ENCODE data around the gene PLCH1. TPM values are rescaled to one million over a fixed set of nuclear protein-coding genes. Genes with fewer than 3 reads are reported as not detected.

PLCH1 gene
- total and polyA plus RNA-seq, 9 of the 15 experiments (the other 6 are each of a cell fraction or from before 2014, with no cell fraction given): 0.17 to 0.62 (median 0.40) TPM

DNA sequence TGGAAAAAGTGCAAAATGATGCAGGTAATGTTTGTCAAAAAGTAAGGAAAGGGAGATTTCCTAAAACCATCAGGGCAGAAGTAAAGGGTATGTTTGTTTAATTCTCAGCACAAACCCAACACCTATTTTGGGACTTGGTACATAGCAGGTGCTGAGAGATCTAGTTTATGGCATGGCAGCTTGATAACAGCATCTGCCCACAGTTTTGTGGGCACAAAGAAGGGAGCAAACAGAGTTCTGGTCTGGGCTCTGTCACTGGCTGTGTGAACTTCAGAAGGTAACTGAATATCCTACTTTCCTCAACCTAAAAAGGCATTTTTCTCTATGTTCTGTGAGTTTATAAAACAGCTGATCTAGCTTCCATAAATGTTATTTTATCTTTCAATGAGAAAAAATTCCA is 141.6 kb downstream of the PLCH1 start (continued):
- TF ChIP-seq, protein P1, sequence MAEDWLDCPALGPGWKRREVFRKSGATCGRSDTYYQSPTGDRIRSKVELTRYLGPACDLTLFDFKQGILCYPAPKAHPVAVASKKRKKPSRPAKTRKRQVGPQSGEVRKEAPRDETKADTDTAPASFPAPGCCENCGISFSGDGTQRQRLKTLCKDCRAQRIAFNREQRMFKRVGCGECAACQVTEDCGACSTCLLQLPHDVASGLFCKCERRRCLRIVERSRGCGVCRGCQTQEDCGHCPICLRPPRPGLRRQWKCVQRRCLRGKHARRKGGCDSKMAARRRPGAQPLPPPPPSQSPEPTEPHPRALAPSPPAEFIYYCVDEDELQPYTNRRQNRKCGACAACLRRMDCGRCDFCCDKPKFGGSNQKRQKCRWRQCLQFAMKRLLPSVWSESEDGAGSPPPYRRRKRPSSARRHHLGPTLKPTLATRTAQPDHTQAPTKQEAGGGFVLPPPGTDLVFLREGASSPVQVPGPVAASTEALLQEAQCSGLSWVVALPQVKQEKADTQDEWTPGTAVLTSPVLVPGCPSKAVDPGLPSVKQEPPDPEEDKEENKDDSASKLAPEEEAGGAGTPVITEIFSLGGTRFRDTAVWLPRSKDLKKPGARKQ (CRISPR knock-in tag; IDR thresholded peaks at IDR 0.05): no peak
- no peak for TF ChIP-seq DACH1 (IDR thresholded peaks at IDR 0.05; ENCODE audit: partially characterized antibody)
- no peak for TF ChIP-seq ZFP30 (CRISPR knock-in tag; IDR thresholded peaks at IDR 0.05; ENCODE audit: borderline replicate concordance)

DNA sequence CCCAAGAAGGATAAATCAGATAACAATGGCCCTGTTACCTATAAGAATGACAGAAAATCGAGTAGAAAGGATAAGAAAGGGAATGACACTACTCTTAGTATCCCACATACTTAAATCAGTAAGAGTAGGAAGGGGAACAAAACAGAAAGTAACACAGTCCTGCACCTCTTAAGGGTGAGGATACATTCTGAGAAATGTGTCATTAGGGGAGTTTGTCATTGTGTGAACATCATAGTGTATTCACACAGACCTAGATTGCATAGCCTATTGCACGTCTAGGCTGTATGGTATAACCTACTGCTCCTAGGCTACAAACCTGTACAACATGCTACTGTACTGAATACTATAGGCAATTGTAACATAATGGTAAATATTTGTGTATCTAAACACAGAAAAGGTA is 142.6 kb downstream of the PLCH1 start:
- WGBS (ENCODE audit: insufficient coverage, low coverage, missing lambda C conversion rate): 0% methylated on average over 2 of the region's 2 CpGs
- ChIA-PET POLR2A (no interaction called here), CTCF (ENCODE audit: low intra/inter-chr PET ratio) (no interaction called here)
- H4K20me1 ChIP-seq (replicated peaks; ENCODE audit: control insufficient read depth, insufficient read depth, low read length): no peaks in the 10 kb centered on the region
- ATAC-seq (no peak), FAIRE-seq (no peak), DNase-seq (ENCODE audit: extremely low read depth in 1 of 4, low spot score in 3 of 4) (no peak)
- intact Hi-C loops (cut with micrococcal nuclease) (no loop called here), in situ Hi-C loops (cut with MboI) (no loop called here)
- H3K4me3 ChIP-seq: no peak overlapping the region
- no peaks in the 10 kb centered on the region for H3K36me3 ChIP-seq (ENCODE audit: control insufficient read depth, insufficient read depth, low read length)
- BruUV-seq (replicated peaks): no TSS peak
- no peaks in the 10 kb centered on the region for H3K79me2 ChIP-seq (ENCODE audit: control insufficient read depth, insufficient read depth, low read length)
- no peaks in the 10 kb centered on the region for H3K27me3 ChIP-seq (ENCODE audit: control insufficient read depth in 2 of 2, insufficient read depth in 2 of 2, low read length in 2 of 2)
- H3K9ac ChIP-seq (ENCODE audit: insufficient read depth in 1 of 2, low read depth in 2 of 2, low read length in 2 of 2): no peak overlapping the region
- no peak overlapping the region for H2AFZ ChIP-seq (ENCODE audit: low read depth, low read length)
- TF ChIP-seq PHB2 (IDR thresholded peaks at IDR 0.05; ENCODE audit: low read depth) (no peak), NBN (IDR thresholded peaks at IDR 0.05; ENCODE audit: low read depth) (no peak)
- H3K4me1 ChIP-seq (replicated peaks in 1 of 2; ENCODE audit: control insufficient read depth in 2 of 2, insufficient read depth in 2 of 2, low read length in 2 of 2): no peaks in the 10 kb centered on the region
- no peak overlapping the region for H3K4me2 ChIP-seq (ENCODE audit: insufficient read depth, low read length)
- no peak overlapping the region for H3K27ac ChIP-seq (ENCODE audit: extremely low read depth, low read depth, low read length)
- no peaks in the 10 kb centered on the region for H3K9me1 ChIP-seq (ENCODE audit: control insufficient read depth, insufficient read depth, low read length)
- no peaks in the 10 kb centered on the region; the same call in 1 of the 2 replicates for H3K9me3 ChIP-seq (replicated peaks; ENCODE audit: control insufficient read depth, insufficient read depth, low read depth, low read length)

Data from K562 (cell line).